AG10803 (cell line): Measurements from ENCODE around the gene GALK2.
"Not testable (repeated sequence)": the region's sequence is repeated elsewhere in the genome, so short reads cannot be mapped to it uniquely, and the experiment has no call there.

Experiments
- DNase-seq: peaks from one replicate; pipeline ENCODE4 v3.0.0; 2010; ENCODE audit warnings: low read depth
- H3K4me3 ChIP-seq: 2 replicates; pipeline ENCODE4 v1.5.1; 2011; ENCODE audit warnings: mild to moderate bottlenecking, low read length, control low read depth
- TF ChIP-seq, protein P1 (sequence below): conservative IDR thresholded peaks from 2 replicates; pipeline ENCODE4 v1.5.1; 2011; ENCODE audit warnings: mild to moderate bottlenecking, low read length, control low read depth, inconsistent platforms

GALK2 gene

DNA sequence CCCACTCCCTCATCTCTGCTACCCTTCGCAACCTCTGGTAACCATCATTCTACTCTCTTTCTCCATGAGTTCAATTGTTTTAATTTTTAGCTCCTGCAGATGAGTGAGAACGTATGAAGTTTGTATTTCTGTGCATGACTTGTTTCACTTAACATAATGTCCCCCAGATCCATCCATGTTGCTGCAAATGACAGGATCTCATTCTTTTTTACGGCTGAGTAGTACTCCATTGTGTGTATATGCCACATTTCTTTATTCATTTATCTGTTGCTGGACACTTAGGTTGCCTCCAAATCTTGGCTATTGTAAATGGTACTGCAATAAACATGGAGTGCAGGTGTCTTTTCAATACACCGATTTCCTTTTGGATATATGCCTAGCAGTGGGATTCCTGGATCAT lies 12.1 kb downstream of the GALK2 start:
- H3K4me3 ChIP-seq = no peak overlapping the region
- no peak for DNase-seq
- TF ChIP-seq, protein P1, sequence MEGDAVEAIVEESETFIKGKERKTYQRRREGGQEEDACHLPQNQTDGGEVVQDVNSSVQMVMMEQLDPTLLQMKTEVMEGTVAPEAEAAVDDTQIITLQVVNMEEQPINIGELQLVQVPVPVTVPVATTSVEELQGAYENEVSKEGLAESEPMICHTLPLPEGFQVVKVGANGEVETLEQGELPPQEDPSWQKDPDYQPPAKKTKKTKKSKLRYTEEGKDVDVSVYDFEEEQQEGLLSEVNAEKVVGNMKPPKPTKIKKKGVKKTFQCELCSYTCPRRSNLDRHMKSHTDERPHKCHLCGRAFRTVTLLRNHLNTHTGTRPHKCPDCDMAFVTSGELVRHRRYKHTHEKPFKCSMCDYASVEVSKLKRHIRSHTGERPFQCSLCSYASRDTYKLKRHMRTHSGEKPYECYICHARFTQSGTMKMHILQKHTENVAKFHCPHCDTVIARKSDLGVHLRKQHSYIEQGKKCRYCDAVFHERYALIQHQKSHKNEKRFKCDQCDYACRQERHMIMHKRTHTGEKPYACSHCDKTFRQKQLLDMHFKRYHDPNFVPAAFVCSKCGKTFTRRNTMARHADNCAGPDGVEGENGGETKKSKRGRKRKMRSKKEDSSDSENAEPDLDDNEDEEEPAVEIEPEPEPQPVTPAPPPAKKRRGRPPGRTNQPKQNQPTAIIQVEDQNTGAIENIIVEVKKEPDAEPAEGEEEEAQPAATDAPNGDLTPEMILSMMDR = no peak

DNA sequence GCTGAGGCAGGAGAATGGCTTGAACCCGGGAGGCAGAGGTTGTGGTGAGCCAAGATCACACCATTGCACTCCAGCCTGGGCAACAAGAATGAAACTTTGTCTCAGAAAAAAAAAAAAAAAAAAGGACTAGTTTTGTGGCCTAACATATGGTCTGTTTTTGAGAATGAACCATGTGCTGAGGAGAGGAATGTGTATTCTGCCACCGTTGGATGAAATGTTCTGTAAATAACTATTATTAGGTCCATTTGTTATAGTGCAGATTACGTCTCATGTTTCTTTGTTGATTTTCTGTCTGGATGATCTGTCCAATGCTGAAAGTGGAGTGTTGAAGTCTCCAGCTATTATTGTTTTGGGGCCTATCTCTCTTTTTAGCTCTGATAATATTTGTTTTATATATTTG lies 13.7 kb downstream of the GALK2 start:
- not testable (repeated sequence) for DNase-seq, H3K4me3 ChIP-seq

DNA sequence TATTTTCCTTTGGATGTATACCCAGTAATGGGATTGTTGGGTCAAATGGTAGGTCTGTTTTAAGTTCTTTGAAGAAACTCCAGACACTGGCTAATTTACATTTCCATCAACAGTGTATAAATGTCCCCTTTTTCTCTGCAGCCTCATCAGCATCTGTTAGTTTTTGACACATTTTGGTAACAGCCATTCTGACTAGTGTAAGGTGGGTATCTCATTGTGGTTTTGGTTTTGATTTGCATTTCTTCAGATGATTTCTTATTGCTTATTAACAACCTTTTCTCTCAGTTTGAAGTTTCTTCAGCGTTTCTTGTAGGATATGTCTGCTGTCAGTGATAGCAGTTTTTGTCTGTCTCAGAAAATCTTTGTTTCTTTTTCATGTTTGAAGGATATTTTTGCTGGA lies 15.4 kb downstream of the GALK2 start:
- TF ChIP-seq, protein P1 = no peak
- DNase-seq = no peak
- no peak overlapping the region for H3K4me3 ChIP-seq

DNA sequence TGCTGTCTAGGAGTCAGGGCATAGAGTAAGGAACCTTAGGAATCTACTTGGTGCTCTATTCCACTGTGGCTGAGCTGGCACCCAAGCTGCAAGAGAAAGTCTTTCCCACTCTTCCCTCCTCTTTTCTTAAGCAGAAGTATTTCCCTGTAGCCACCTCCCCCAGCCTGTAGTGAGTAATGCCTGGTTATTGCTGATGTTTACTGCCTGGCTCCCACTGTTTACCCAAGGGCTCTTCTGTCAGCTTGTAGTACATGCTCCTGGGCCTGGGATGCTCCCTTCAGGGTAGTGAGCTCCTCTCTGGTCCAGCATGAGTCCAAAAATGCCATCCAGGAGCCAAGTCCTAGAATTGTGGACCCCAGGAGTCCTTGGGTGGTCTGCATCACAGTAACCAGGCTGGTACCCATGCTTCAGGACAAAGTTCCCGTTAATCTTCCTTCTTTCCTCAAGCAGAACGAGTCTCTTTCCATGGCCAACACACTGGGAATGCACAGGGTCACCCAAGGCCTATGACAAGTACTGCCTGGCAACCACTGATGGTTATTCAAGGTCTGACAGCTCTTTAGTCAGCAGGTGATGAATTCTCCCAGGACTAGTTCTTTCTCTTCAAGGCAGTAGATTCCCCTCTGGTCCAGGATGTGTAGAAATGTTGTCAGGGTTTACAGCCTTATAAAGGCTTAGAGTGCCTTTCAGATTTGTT lies 17.6 kb downstream of the GALK2 start:
- TF ChIP-seq, protein P1 = no peak
- no peak overlapping the region for H3K4me3 ChIP-seq
- peak; percentile 44 for DNase-seq

- no peak for DNase-seq
These were observed 18.9 kb downstream of the GALK2 start for GRCh38 chr15:49188933-49189332.

GRCh38 chr15:49189631-49190030 lies 19.6 kb downstream of the GALK2 start:
- H3K4me3 ChIP-seq = no peak overlapping the region
- no peak for DNase-seq
- TF ChIP-seq, protein P1 = no peak

More at GRCh38 chr15:49188933-49189332, 18.9 kb downstream of the GALK2 start:
- TF ChIP-seq, protein P1 = no peak
- H3K4me3 ChIP-seq = no peak overlapping the region

DNA sequence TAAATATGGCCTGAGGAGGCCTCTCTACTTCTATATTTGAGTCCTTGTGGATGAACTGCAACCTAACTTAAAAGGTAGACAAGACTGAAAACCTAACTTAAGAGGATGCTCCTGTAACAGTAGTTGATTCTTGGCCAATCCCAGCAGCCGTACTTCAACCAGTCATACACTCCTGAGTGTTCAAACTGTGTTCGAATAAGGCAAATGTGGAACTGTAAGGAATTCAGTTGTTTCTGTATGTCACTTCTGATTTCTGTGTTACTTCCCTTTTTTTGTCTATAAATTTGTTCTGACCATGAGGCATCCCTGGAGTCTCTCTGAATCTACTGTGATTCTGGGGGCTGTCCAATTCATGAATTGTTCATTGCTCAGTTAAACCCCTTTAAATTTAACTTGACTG lies 20.5 kb downstream of the GALK2 start:
- H3K4me3 ChIP-seq = no peak overlapping the region
- TF ChIP-seq, protein P1 = no peak
- no peak for DNase-seq
